ENCODE measurements around the gene EHD2.
"Not testable (repeated sequence)": the region's sequence is repeated elsewhere in the genome, so short reads cannot be mapped to it uniquely, and the experiment has no call there.

Gene EHD2

DNA sequence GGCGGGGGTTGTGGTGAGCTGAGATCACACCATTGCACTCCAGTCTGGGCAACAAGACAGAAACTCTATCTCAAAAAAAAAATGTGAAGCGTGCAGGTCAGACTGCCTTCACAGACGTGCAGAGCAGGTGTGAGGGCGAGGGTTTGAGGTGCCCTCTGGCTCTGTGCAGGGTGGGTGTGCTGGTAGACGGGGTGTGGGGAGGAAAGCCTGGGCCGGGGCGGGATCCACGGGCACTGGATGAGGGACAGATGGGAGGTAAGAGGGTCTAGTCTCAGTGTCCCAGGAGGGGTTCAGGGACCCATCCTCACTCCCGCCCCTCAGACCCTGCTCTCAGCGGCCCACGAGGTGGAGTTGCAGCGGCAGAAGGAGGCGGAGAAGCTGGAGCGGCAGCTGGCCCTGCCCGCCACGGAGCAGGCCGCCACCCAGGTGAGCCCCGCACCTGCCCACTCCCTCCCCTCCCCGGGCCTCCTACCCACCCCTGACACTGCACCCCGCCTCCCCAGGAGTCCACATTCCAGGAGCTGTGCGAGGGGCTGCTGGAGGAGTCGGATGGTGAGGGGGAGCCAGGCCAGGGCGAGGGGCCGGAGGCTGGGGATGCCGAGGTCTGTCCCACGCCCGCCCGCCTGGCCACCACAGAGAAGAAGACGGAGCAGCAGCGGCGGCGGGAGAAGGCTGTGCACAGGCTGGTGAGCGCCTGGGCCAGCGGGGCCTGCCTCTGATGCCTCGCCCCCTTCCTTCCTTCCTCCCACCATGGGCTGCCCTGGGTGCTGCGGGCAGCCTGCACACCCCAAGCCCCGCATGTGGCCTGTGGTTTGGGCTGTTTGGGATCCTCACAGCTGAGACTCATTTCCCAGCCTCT, 41.2 kb downstream of the EHD2 start:
- FAIRE-seq: no peak

DNA sequence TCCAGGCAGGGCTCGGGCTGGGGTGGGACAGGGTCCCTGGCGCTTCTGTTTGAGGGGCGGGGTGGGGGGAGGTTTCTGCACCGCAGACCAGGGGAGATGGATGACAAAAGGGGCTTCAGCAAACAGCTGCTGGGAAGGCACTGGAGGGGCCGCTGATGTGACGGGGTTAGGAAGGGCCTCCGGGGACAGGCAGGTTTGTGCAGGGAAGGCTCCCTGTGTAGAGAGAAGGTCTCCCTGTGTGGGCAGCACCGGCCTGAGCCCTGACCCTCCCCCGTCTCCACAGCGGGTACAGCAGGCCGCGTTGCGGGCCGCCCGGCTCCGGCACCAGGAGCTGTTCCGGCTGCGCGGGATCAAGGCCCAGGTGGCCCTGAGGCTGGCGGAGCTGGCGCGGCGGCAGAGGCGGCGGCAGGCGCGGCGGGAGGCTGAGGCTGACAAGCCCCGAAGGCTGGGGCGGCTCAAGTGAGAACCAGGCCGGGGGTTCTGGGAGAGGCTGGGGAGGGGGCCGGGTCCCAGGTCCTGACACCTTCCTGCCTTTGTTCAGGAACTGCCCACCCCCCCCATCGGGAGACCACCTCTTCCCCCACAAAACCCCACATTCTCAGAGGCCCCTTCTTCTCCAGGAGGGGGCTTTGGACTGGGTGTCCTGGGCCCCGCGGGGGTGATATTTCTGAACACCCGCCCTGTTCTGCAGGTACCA, 42.0 kb downstream of the EHD2 start:
- no peak for FAIRE-seq

DNA sequence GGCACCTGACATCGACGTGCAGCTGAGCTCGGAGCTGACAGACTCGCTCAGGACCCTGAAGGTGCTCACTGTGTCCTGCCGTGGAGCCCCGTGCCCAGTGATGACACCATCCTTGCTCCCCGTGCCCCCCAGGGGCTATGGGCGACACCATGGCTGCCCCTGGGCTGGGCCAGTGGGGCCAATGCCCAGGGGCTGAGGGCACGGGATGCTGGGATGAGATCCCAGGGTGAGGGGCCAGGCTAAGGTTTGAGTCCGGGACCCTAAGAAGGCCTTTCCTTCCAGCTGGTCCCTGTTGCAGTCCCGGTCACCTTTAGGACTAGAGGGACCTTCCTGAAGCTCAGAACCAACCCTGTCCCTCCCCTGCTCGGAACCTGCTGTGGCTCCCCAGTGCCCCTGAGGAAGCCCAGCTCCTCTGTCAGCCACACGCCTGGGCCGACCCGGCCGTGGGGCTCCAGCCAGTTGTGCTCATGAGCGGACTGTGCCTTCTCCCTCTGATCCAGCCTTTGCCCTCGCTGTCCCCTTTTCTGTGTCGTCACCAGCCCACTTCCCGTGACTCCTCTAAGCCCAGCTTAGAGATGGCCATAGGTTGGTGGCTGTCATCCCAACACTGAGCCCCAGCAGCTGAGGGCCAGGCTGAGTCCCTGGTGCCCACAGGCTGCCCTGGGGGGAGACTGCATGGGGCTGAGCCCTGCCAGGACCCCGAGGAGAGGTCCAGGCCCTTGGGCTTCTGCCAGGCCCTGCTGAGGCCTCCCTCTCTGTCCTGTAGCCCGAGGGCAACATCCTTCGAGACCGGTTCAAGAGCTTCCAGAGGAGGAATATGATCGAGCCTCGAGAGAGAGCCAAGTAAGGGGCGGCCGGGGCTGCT, 42.8 kb downstream of the EHD2 start:
- no peak for FAIRE-seq

DNA sequence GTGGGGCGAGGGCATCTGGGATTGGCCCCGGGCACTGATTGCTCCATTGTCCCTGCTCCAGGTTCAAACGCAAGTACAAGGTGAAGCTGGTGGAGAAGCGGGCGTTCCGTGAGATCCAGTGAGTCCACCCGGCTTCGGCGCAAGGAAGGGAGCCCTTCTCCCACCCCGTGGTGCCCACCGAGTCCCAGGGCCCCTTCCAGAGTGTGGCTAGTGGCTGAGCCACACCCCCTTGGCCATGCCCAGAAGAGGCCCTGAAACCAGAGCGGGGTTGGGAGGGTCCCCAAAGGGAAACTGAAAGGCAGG, 43.4 kb downstream of the EHD2 start:
- FAIRE-seq: no peak

DNA sequence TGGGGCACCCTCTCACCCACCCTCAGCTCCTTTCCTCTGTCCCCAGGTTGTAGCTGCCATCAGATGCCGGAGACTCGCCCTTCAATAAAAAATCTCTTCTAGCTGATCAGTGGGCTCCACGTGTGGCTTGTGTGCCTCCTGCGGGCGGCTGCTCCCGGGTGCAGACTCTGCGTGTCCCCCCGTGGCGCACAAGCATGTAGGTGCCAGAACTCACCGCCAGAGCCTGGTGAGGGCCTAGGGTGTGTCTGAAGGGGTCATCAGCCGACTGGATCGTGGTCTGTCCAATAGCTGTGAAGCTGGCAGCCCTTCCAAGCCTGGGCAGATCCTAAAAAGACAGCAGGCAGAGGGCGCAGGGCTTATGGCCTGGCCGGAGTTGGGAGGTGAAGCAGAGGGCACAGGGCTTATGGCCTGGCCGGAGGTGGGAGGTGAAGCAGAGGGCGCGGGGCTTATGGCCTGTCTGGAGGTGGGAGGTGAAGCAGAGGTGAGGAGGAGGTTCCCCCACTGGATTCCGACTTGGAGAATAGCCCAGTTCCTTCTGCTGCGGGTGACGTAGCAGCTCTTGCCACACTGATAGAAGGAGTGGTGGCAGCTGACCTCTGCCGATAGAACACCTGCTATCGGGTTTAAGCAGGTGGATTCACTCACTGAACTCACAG, 43.9 kb downstream of the EHD2 start:
- FAIRE-seq: no peak

DNA sequence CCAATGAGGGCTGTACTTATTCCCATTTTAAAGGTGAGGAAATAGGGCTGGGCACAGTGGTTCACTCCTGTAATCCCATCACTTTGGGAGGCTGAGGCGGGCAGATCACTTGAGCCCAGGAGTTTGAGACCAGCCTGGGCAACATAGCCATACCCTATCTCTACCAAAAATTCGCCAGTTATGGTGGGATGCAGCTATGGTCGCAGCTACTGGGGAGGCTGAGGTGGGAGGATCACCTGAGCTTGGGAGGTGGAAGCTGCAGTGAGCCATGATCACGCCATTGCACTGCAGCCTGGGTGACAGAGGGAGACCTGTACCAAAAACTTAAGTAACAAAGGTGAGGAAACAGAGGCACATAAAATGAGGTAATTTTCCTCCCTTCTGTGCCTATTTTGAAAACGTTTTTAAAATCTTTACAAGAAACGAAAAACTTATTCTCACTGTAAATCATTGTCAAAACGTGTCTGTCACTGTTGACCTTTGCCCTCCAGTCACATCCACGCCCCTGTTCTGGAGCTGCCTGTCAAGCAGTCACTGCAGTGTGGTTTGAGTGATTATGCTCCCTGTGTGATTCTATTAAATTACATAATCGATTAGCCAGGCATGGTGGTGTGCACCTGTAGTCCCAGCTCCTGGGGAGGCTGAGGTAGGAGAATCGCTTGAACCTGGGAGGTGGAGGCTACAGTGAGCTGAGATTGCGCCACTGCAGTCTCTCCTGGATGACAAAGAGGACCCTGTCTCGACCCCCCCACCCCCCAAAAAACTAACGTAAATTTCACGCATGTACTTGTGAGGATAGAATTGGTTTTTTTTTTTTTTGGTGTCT, 44.6 kb downstream of the EHD2 start:
- no peak for FAIRE-seq

DNA sequence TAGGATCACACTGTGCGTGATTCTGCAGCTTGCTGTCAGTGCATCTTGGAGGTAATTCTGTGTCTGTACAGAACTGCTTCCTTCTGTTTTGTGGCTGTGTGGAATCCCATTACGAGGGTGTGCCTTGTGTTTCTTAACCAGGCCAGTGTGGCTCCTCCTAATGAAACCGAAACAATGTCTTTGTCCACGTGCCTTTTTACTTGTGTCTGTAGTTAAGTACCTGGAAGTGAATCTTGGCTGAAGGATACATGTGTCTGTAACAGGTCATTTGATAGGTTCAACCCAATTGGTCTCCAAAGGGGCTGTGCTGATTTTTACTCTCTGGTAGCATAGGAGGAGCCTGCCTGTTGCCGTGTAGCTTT, 45.2 kb downstream of the EHD2 start:
- FAIRE-seq: no peak

DNA sequence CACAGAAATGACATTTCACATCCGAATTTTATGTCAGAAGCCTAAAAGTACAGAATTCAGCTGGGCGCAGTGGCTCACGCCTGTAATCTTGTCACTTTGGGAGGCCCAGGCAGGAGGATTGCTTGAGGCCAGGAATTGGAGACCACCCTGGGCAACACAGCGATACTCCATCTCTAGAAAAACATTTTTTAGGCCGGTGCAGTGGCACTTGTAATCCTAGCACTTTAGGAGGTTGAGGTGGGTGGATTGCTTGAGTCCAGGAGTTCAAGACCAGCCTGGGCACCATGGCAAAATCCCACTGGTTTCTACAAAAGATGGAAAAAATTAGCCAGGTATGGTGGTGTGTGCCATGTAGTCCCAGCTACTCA, 47.4 kb downstream of the EHD2 start:
- FAIRE-seq: no peak

DNA sequence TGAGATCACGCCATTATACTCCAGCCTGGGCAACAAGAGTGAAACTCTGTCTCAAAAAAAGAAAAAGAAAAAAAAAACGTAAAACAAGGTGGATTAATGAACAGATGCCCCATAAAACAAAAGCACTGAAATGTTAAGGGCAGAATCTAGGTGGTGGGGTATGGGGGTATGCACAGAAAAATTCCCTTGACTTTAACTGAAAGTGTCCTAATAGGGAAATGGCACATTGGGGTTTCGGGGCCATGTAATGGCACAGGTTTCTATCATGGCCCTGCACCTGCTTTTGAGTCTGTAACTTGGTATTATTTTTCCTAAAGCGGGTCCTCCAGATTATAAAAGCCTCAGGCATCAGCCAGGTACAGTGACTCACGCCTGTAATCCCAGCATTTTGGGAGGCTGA, 48.3 kb downstream of the EHD2 start:
- FAIRE-seq: no peak

DNA sequence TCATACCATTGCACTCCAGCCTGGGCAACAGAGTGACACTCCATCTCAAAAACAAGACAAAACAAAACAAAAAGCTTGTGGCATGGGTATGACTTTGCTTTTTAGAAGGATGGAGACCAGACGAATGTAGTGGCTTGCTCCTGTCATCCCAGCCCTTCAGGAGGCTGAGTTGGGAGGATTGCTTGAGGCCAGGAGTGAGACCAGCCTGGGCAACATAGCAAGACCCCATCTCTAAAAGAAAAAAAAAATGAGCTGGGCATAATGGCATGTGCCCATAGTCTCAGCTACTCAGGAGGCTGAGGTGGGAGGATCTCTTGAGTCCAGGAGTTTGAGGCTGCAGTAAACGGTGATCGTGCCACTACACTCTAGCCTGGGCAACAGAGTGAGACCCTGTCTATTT, 48.9 kb downstream of the EHD2 start:
- FAIRE-seq: no peak

DNA sequence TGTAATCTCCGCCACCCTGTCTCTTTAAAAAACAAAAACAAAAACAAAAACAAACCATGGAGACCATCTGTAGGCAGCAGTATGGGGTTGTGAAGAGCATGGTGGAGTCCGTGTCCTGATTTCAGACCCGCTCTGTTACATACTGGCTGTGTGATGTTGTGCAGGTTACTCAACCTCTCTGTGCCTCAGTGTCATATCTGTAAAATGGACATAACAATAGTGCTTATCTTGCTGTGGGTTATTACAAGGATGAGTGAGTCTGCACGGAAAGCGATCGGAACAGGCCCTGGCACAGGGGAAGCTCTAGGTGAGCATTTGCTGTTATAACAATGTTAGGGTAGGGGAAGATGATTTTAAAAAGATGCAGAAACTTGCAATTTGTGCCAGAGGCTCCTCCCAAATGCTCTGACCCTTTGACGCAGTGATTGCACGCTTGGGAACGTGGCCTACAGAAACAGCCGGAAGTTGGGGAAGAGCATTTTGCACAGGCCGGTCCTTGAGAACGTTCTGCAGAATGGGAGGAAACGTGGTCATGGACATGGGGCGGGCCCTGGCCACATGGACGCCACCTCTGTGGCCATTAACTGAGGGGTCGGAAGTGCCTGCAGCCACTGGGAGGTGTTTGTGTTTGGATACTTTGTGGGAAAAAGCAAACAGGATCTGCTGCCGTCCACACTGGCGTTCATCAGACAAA, 49.5 kb downstream of the EHD2 start:
- no peak for FAIRE-seq

DNA sequence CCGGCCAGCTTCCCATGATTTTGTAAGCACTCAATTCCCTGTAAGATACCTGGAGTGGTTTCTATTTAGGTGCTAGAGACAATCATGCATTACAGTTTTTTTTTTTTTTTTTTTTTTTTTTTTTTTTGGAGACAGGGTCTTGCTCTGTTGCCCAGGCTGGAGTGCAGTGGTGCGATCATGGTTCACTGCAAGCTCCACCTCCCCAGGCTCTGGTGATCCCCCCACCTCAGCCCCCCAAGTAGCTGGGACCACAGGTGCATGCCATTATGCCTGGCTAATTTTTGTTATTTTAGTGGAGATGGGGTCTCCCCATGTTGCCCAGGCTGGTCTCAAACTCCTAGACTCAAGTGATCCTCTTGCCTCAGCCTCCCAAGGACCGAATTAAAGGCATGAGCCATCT, 51.5 kb downstream of the EHD2 start:
- not testable (repeated sequence) for FAIRE-seq

DNA sequence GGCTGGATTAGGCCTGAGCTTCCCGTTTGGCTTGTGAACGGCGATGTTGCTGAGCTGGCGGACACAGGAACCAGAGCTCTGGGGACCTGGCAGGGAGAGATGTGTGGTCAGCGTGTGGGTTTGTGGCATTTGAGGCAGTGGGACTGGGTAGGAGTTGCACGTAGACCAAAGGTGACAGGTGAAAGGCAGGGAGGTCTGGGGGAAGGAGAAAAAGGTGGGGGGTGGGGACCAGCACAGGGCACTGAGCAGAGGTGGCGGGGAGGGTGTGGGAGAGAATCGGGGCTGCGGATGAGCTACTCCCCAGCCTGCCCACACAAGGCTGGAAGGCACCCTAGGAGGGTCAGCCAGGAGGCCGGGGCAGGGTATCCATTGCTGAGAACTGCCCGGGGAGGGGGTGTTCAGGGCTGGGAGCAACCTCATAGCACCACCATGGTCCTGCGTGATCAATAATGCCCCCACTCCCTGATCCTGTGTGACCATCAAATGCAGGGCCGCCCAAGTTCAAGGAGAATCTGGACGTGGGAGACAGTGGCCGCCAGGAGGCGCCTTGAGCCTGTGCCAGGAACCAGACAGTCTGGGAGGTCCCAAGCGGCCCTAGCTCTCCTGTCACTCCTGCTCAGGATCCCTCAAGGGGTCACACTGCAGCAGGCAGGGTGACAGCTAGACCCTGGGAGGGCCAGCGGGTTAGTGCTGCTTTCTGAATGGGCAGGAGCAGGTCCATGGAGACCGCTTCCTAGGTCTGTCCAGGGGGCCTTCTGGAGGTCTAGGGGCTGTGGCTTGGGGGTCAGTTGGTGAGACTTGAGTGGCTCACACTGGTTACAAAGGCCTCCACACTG, 52.5 kb downstream of the EHD2 start:
- no peak for FAIRE-seq

DNA sequence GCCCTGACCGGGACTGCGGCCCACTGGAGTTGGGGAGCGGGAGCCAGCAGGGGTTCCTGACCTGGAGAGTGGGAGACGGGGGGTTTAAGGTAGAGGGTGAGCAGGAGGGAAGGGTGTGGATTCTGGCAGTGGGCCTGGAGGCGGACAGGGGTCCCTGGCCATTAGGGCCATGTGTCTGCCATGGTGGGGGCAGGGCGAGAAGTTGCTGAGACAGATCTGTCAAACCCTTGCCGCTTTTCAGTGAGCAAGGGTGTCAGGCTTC, 53.1 kb downstream of the EHD2 start:
- no peak for FAIRE-seq

DNA sequence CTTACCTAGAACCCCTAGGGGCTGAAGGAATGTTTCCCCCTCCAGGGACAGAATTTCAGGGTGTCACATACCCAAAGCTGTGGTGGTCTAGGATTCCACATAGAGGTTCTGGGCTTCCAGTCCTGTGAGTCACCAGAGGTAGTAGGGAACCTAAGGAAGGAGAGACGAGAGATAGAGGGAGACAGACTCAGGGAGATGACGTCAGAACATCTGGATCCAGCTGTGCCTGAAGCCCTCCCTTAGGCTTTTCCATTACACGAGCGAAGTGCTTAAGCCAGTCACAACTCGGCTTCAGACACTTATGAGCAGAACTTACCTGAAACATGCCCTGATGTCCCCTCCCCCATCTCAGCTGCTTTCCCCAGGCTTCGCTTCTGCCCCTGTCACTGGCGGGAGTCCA, 53.4 kb downstream of the EHD2 start:
- FAIRE-seq: no peak

DNA sequence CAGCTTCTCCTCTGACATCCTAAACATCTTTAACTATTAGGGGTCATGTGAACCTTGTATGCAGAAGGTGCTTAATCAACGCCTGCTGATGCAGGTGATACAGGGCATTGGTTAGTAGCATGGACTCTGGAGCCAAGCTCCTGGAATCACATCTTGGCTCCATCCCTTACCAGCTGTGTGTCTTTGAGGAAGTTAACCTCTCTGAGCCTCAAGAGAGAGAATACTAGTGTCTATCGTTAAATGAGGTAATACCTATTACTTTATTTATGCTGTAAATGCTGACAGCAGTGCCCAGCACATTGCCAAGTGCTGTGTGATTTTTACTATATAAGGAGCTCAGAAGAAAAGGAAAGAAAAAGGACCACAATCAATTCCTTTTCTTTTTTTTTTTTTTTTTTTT, 54.1 kb downstream of the EHD2 start:
- FAIRE-seq: no peak

DNA sequence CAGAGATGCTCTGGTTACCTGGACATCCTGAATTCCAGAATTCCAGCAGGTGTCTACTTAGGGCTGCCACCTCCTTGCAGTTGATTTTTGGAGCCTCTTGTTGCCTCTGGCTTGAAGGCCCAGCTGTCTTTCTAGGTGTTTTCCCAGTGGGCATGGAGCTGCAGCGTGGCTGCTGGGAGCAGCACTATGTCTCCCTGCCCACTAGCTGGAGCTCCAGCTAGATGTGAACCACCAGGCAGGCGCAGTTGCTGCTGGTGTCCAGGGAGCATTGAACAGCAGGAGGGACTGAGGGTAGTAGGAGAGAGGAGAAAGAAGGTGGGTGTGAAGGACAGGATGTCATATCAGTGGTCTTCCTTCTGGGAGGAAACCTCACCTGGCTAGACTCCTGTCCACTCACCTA, 55.4 kb downstream of the EHD2 start:
- no peak for FAIRE-seq

DNA sequence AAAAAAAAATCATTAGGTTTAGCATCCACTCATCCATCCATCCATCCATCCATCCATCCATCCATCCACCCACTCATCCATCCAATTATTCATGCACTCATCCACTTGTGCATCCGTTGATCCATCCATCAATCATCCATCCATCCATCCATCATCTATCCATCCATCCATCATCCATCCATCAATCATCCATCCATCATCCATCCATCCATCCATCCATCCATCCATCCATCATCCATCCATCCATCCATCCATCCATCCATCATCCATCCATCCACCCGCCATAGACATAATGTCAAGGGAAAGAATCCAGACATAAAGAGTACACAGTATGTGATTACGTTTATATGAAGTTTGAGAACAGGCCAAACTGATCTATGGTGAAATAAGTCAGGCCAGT, 56.3 kb downstream of the EHD2 start:
- FAIRE-seq: no peak

DNA sequence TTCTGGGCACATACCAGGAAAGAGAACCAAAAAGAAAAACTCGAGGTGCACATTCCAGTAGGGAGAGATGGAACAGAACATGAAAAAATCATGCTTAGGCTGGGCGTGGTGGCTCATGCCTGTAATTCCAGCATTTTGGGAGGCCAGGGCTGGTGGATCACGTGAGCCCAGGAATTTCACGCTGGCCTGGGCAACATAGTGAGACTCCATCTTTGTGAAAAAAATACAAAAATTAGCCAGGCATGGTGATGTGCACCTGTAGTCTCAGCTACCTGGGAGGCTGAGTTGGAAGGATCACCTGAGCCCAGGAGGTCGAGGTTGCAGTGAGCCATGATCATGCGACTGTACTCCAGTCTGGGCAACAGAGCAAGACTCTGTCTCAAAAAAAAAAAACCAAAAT, 58.1 kb downstream of the EHD2 start:
- FAIRE-seq: not testable (repeated sequence)

DNA sequence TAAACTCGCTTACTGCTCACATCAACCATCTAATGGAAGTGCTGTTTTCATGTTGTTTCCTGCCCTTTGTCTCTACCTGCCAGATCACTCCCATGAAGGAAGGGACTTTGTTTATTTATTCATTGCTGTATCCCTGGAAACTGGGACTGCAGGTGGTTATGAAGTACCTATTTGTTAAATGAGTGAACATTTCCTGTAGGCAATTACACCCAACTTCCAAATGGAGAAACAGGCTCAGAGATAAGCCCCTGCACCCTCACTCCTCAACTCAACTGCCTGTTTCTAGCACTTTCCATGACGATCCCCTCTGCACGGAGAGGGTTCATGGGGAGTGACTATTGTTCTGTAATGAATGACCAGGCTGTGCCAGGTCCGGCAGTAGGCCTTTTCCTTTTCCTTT, 63.3 kb downstream of the EHD2 start:
- FAIRE-seq: no peak
